OCI-LY1 (cell line): ENCODE results near the gene KRT3.

Experiments
- H2AFZ ChIP-seq: fragments of 200-600 bp; sonication (generic), shearing (Covaris generic); 2 replicates; pipeline ENCODE4 v1.6.0; 2014; ENCODE audit warnings: antibody characterized with exemption, mild to moderate bottlenecking, low read length
- H3F3A ChIP-seq: fragments of 200-600 bp; sonication (generic), shearing (Covaris generic); 2 replicates; pipeline ENCODE4 v1.6.0; 2014; ENCODE audit warnings: mild to moderate bottlenecking, antibody characterized with exemption, low read length, moderate library complexity; ENCODE audit not compliant: insufficient read depth
- H3K27ac ChIP-seq: fragments of 200-600 bp; sonication (generic); 2 replicates; pipeline ENCODE4 v1.5.1; 2014; ENCODE audit warnings: low read length, mixed run types, mild to moderate bottlenecking, low read depth; ENCODE audit not compliant: poor library complexity, severe bottlenecking
- H3K27me3 ChIP-seq: fragments of 200-600 bp; sonication (generic); 2 replicates; pipeline ENCODE4 v1.6.0; 2014; ENCODE audit warnings: antibody characterized with exemption, mild to moderate bottlenecking, low read length, moderate library complexity; ENCODE audit not compliant: insufficient read depth
- H3K36me3 ChIP-seq: fragments of 200-600 bp; sonication (generic); 2 replicates; pipeline ENCODE4 v1.6.1; 2014; ENCODE audit warnings: mild to moderate bottlenecking, antibody characterized with exemption, low read length, moderate library complexity, mixed read lengths; ENCODE audit not compliant: insufficient read depth
- H3K4me1 ChIP-seq: fragments of 200-600 bp; sonication (generic); 2 replicates; pipeline ENCODE4 v1.5.1; 2014; ENCODE audit warnings: mild to moderate bottlenecking, low read length, moderate library complexity; ENCODE audit not compliant: insufficient read depth, severe bottlenecking
- H3K4me2 ChIP-seq: fragments of 200-600 bp; sonication (generic), shearing (Covaris generic); 2 replicates; pipeline ENCODE4 v1.6.1; 2014; ENCODE audit warnings: low read length
- H3K4me3 ChIP-seq: fragments of 200-600 bp; sonication (generic); 2 replicates; pipeline ENCODE4 v1.5.1; 2014; ENCODE audit warnings: low read length, low read depth, mild to moderate bottlenecking, mixed read lengths; ENCODE audit not compliant: poor library complexity, severe bottlenecking
- H3K79me2 ChIP-seq: fragments of 200-600 bp; shearing (Covaris generic); 2 replicates; pipeline ENCODE4 v1.6.1; 2016; ENCODE audit warnings: mixed run types, low read length, mixed read lengths; ENCODE audit not compliant: insufficient read depth
- H3K9ac ChIP-seq: fragments of 200-600 bp; sonication (generic), shearing (Covaris generic); 2 replicates; pipeline ENCODE4 v1.6.1; 2014; ENCODE audit warnings: mild to moderate bottlenecking, low read length, mixed read lengths
- H3K9me2 ChIP-seq: fragments of 200-600 bp; sonication (generic), shearing (Covaris generic); 2 replicates; pipeline ENCODE4 v1.6.1; 2014; ENCODE audit warnings: low read depth, mild to moderate bottlenecking, low read length, mixed read lengths
- H3K9me3 ChIP-seq: fragments of 200-600 bp; shearing (Covaris generic); 2 replicates; pipeline ENCODE4 v1.6.1; 2014; ENCODE audit warnings: low read length, mixed read lengths
- H4K20me1 ChIP-seq: fragments of 200-600 bp; sonication (generic), shearing (Covaris generic); 2 replicates; pipeline ENCODE4 v1.6.0; 2016; ENCODE audit warnings: mild to moderate bottlenecking, low read length; ENCODE audit not compliant: insufficient read depth
- EZH2 ChIP-seq: fragments of 200-600 bp; sonication (generic), shearing (Covaris generic); IDR thresholded peaks from 2 replicates; pipeline ENCODE4 v1.8.0; 2017; ENCODE audit warnings: borderline replicate concordance, mixed run types, mild to moderate bottlenecking, antibody characterized with exemption, low read length, moderate library complexity, mixed read lengths
- TF ChIP-seq, protein P1 (sequence below): fragments of 200-600 bp; sonication (generic), shearing (Covaris generic); IDR thresholded peaks from 2 replicates; pipeline ENCODE4 v1.5.1; 2017; ENCODE audit warnings: mild to moderate bottlenecking, antibody characterized with exemption, low read length, moderate library complexity, mixed read lengths

The KRT3 gene

DNA sequence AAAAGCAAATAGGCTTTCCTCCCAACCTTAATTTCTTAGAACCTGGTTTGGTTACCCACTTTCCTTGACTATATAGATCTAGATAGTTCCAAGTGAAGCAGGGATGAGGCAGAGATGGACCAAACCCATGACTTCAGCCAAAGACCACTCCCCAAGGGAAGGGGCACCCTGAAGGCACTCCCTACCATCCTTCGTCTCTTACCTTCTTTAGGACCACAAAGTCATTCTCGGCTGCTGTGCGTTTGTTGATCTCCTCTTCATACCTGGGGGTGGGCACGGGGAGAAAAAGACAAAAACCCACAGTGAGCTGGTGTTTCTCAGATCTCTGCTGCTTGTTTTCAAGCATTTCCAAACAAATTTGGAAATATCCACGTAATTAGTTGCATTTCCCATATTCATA, 14.6 kb upstream of the KRT3 start:
- Histone ChIP-seq H3K79me2 (no peaks in the 10 kb centered on the region), H3K9ac (no peak overlapping the region), H3K27me3 (peaks cover 3% of the 10 kb centered on the region; the same call in 1 of the 2 replicates), H3K4me1 (no peaks in the 10 kb centered on the region), H3K9me2 (no peaks in the 10 kb centered on the region), H4K20me1 (no peaks in the 10 kb centered on the region), H3K36me3 (no peaks in the 10 kb centered on the region), H2AFZ (no peak overlapping the region), H3K4me3 (no peak overlapping the region), H3K4me2 (no peak overlapping the region), H3K27ac (no peak overlapping the region), H3K9me3 (no peaks in the 10 kb centered on the region), H3F3A (no peaks in the 10 kb centered on the region)
- TF ChIP-seq, protein P1, sequence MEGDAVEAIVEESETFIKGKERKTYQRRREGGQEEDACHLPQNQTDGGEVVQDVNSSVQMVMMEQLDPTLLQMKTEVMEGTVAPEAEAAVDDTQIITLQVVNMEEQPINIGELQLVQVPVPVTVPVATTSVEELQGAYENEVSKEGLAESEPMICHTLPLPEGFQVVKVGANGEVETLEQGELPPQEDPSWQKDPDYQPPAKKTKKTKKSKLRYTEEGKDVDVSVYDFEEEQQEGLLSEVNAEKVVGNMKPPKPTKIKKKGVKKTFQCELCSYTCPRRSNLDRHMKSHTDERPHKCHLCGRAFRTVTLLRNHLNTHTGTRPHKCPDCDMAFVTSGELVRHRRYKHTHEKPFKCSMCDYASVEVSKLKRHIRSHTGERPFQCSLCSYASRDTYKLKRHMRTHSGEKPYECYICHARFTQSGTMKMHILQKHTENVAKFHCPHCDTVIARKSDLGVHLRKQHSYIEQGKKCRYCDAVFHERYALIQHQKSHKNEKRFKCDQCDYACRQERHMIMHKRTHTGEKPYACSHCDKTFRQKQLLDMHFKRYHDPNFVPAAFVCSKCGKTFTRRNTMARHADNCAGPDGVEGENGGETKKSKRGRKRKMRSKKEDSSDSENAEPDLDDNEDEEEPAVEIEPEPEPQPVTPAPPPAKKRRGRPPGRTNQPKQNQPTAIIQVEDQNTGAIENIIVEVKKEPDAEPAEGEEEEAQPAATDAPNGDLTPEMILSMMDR = no peak
- no peak for TF ChIP-seq EZH2

DNA sequence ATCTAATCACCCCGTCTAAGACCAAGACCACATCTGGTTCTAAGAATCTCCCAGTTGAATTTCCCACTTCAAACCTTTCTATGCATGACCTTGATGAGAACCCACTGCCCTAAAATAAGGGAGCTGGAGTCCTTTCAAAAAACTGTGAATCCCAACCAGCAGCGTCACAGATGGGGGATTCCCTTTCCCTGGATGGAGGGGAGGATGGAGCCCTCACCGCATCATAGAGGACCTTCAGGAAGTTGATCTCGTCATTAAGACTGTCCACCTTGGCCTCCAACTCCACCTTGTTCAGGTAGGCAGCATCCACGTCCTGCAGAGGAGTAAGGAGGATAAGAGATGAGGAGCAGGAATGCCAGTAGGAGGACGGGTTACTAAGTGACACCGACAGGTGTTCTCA, 13.2 kb upstream of the KRT3 start:
- Histone ChIP-seq H3F3A (no peaks in the 10 kb centered on the region), H3K27me3 (peaks cover 3% of the 10 kb centered on the region; the same call in 1 of the 2 replicates), H3K9me2 (no peaks in the 10 kb centered on the region), H3K4me3 (no peak overlapping the region), H3K9ac (no peak overlapping the region), H3K9me3 (no peaks in the 10 kb centered on the region), H3K27ac (no peak overlapping the region), H3K79me2 (no peaks in the 10 kb centered on the region), H4K20me1 (no peaks in the 10 kb centered on the region), H2AFZ (no peak overlapping the region), H3K4me2 (no peak overlapping the region), H3K4me1 (no peaks in the 10 kb centered on the region), H3K36me3 (no peaks in the 10 kb centered on the region)
- TF ChIP-seq EZH2 = no peak
- TF ChIP-seq, protein P1 = no peak

DNA sequence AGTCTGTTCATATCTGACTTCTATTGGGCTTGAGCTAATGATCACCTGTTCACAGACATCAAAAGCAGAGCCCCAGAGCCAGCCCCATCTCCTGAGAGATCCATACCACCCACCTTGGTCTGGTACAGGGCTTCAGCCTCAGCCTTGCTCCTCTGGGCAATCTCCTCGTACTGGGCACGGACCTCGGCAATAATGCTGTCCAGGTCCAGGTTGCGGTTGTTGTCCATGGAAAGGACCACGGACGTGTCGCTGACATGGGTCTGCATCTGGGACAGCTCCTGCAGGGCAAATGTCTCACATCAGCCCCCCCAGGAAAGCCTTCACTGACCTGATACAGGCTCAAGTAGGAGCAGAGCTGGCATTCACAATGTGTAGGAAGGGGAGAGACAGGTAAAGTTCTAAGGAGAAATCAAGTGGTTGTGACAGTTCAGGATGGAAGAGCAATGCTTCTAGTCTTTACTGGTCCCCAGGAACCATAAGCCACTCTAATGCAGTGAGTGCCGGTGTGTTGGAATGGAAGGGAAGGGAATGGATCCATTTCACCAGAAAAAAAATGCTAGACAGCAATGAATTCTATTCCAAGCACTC, 12.8 kb upstream of the KRT3 start:
- Histone ChIP-seq H3K9me2 (no peaks in the 10 kb centered on the region), H3K4me2 (no peak overlapping the region), H4K20me1 (no peaks in the 10 kb centered on the region), H3K27me3 (peaks cover 3% of the 10 kb centered on the region; the same call in 1 of the 2 replicates), H3K27ac (no peak overlapping the region), H3F3A (no peaks in the 10 kb centered on the region), H3K9me3 (no peaks in the 10 kb centered on the region), H3K4me1 (no peaks in the 10 kb centered on the region), H3K4me3 (no peak overlapping the region), H3K36me3 (no peaks in the 10 kb centered on the region), H3K79me2 (no peaks in the 10 kb centered on the region), H2AFZ (no peak overlapping the region), H3K9ac (no peak overlapping the region)
- TF ChIP-seq, protein P1 = no peak
- no peak for TF ChIP-seq EZH2
